Fibroblast of skin of abdomen (primary cell): Measurements from ENCODE around the gene ZSWIM5.
"Not testable (repeated sequence)": the region's sequence is repeated elsewhere in the genome, so short reads cannot be mapped to it uniquely, and the experiment has no call there.

Experiments
- DNase-seq: peaks from one replicate; pipeline ENCODE4 v3.0.0-alpha.2; 2013

The ZSWIM5 gene

DNA sequence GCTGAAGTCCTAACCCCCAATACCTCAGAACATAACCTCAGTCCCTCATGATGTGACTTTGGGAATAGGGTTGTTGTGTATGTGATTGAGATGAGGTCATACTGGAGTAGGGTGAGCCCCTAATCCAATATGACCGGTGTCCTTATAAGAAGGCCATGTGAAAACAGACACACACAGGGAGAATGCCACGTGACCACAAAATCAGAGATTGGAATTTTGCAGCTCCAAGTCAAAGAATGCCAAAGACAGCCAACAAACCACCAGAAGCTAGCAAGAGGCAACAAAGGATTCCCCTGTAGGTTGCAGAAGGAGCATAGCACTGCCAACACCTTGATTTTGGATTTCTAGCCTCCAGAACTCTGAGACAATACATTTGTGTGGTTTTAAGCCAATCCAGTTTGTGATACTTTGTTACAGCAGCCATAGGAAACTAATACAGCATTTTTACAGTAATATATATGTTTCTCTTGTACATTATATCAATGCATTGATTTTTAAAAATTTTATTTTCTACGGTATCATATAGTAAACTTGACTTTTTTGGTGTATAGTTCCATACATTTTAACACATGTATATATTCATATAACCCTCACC lies 5.4 kb downstream of the ZSWIM5 start:
- DNase-seq, result no peak

GRCh38 chr1:45200435-45200834 lies 6.0 kb downstream of the ZSWIM5 start:
- DNase-seq, result no peak

- no peak for DNase-seq
These were observed 8.2 kb downstream of the ZSWIM5 start for GRCh38 chr1:45198185-45198584.

- DNase-seq, result no peak
These were observed 9.5 kb downstream of the ZSWIM5 start for GRCh38 chr1:45196863-45197262.

GRCh38 chr1:45191418-45191783 lies 15.0 kb downstream of the ZSWIM5 start:
- DNase-seq, result no peak

GRCh38 chr1:45187725-45188124 lies 18.7 kb downstream of the ZSWIM5 start:
- no peak for DNase-seq

DNA sequence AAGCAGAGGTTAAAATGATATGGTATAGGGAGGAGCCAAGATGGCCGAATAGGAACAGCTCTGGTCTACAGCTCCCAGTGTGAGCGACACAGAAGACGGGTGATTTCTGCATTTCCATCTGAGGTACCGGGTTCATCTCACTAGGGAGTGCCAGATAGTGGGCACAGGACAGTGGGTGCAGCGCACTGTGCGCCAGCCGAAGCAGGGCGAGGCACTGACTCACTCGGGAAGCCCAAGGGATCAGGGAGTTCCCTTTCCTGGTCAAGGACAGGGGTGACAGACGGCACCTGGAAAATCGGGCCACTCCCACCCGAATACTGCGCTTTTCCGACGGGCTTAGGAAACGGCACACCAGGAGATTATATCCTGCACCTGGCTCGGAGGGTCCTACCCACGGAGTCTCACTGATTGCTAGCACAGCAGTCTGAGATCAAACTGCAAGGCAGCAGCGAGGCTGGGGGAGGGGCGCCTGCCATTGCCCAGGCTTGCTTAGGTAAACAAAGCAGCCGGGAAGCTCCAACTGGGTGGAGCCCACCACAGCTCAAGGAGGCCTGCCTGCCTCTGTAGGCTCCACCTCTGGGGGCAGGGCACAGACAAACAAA lies 26.4 kb downstream of the ZSWIM5 start:
- not testable (repeated sequence) for DNase-seq

- DNase-seq, result no peak
These were observed 29.0 kb downstream of the ZSWIM5 start for GRCh38 chr1:45177452-45177851.

- no peak for DNase-seq
These were observed 33.6 kb downstream of the ZSWIM5 start for GRCh38 chr1:45172764-45173163.

DNA sequence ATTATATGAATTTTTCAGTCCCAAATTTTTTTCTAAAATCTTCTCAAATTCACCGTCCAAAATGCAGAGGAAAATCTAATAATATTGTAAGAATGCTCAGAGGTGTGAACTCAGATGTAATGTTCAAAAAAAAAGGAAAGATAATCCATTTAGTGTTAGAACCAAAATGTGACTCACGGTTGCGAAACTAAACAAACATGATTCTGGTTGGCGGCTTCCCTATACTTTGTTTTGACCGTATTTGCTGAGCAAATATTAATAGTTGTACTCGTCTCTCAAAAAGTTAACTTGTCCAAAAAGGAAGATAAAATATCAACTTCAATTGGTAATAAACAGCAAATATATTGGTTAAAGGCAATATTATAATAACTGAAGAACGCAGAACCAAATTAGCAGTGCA lies 34.4 kb downstream of the ZSWIM5 start:
- DNase-seq, result no peak

DNA sequence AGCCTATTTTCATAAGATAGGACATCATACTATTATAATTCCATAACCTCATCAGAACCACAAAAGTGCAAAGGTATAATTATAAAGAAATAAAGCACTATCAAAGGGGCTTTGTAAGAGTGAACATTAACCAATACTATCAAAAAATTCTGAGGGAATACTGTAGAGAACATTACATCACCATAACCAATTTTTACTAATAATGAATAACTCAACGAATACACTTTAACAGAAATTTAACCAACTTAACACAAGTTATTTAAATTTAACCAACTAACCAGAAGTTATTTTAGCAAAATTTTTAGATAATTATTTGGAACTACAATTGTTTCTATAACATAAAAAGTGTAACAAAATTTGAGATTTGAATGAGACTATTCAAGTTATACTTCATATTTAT lies 34.8 kb downstream of the ZSWIM5 start:
- no peak for DNase-seq

- no peak for DNase-seq
These were observed 36.2 kb downstream of the ZSWIM5 start for GRCh38 chr1:45170151-45170742.

GRCh38 chr1:45167947-45168346 lies 38.5 kb downstream of the ZSWIM5 start:
- DNase-seq, result not testable (repeated sequence)

DNA sequence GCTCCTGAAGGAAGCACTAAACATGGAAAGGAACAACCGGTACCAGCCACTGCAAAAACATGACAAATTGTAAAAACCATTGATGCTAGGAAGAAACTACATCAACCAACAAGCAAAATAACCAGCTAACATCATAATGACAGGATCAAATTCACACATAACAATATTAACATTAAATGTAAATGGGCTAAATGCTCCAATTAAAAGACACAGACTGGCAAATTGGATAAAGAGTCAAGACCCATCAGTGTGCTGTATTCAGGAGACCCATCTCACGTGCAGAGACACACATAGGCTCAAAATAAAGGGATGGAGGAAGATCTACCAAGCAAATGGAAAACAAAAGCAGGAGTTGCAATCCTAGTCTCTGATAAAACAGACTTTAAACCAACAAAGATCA lies 42.1 kb downstream of the ZSWIM5 start:
- not testable (repeated sequence) for DNase-seq

GRCh38 chr1:45163111-45163510 lies 43.3 kb downstream of the ZSWIM5 start:
- not testable (repeated sequence) for DNase-seq

GRCh38 chr1:45162041-45163035 lies 44.1 kb downstream of the ZSWIM5 start:
- DNase-seq, result not testable (repeated sequence)

DNA sequence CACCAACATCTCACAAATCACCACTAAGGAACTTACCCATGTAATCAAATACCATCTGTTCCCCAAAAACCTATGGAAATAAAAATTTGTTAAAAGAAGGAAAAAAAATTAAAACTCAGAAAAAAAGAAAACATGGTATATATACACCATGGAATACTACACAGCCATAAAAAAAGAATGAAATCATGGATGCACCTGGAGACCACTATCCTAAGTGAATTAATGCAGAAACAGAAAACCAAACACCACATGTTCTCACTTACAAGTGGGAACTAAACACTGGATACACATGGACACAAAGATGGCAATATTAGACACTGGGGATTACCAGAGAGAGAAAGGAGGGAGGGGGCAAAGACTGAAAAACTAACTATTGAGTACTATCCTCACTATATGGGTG lies 50.4 kb downstream of the ZSWIM5 start:
- no peak for DNase-seq

- no peak for DNase-seq
These were observed 51.0 kb downstream of the ZSWIM5 start for GRCh38 chr1:45155423-45155822.

DNA sequence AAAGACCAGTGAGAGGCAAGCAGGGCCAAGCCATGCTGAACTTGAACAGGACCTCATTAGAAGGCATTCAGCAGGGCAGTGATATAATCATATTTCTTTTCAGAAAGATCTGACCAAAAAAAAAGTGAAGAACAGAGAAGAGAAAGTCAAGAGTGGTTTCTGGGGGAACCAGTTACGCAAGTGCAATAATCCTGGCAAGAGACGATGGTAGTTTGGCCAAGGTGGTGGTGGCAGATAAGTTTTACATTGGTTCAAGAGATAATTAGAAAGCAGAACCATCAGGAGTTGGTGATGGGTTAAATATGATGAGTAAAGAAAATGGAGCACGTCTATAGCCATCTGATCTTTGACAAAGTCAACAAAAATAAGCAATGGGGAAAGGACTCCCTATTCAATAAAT lies 54.3 kb downstream of the ZSWIM5 start:
- no peak for DNase-seq

DNA sequence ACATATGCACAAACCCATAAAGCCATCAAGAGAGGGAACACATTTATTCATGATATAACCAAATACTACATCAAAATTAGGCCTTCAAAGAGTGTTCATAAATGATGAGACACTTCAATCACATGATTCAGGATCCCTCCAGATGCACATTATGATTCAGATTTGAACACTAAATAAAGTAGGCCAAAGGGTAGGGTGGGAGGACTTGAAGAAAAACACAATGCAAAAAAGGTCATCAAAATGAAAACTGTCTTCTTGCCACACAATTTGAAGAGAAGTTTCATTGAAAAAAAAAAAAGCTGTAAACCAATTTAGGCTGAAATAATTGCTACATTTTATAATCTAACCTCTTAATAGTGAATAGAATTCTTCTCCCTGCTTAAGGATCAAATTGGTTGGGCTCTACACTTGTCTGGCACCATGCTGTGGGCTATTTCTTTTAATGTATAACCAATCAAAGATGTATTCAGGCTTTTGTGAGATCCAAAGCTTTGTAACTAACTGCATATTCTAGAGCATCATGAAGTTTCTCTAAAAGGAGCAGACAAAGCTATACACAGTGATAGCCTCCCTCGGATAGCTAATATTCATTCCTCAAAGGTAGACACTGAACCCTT lies 58.1 kb downstream of the ZSWIM5 start:
- no peak for DNase-seq

DNA sequence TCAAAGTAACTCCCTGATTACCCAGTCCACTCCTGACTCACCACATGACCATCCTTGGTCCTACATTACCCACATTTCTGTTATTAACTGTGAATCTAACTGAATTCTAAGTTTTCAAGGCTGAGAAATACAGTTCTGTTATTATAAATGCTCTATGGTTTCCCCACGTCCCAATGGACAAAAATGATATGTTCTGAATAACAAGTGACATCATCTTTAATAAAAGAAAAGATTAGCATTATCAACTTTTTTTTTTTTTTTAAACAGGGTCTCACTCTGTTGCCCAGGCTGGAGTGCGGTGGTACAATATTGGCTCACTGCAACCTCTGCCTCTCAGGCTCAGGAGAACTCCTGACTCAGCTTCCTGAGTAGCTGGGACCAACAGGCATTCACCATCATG lies 59.6 kb downstream of the ZSWIM5 start:
- no peak for DNase-seq

GRCh38 chr1:45141247-45142003 lies 65.0 kb downstream of the ZSWIM5 start:
- DNase-seq, result no peak
